Stimulated activated CD4-positive, alpha-beta T cell treated with anti-CD3 and anti-CD28 coated beads, Interleukin-1b, Interleukin-23, amount 100 ng/mL, for 4 hours (primary cell): ENCODE measurements around the gene CYS1.
"Not testable (repeated sequence)": the region's sequence is repeated elsewhere in the genome, so short reads cannot be mapped to it uniquely, and the experiment has no call there.

ENCODE experiments used
- DNase-seq, 2 donors: peaks; one replicate each; pipeline ENCODE4 v3.0.0-alpha.2; 2020; ENCODE audit warnings: low read depth in 2 of 2

The CYS1 gene

DNA sequence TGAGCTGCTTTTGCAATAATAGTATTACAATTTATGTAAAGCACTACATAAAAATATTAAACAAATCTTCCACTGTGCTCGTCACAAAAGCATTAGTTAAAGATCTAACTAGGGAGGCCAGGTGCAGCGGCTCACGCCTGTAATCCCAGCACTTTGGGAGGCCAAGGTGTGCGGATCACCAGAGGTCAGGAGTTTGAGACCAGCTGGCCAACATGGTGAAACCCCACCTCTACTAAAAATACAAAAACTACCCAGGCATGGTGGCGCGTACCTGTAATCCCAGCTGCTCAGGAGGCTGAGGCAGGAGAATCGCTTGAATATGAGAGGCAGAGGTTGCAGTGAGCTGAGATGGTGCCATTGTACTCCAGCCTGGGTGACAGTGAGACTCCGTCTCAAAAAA is 49.4 kb downstream of the CYS1 start:
- DNase-seq, result not testable (repeated sequence)

DNA sequence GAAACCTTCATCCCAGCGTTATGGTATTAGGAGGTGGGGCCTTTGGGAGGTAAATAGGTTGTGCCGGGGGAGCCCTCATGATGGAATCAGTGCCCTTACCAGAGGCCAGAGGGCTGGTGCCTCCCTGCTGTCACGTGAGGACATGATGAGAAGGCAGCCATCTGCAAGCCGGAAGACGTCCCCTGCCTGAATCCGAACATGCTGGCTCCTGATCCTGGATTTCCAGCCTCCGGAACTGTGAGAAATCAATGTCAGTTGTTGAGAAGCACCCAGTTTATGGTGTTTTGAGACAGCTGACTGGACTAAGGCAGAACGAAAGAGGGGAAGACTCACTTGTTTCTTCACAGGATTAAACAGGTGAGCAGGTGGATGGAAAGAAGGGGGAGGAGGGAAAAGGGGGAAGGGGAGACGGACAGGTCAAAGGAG is 49.9 kb downstream of the CYS1 start:
- no peak for DNase-seq

DNA sequence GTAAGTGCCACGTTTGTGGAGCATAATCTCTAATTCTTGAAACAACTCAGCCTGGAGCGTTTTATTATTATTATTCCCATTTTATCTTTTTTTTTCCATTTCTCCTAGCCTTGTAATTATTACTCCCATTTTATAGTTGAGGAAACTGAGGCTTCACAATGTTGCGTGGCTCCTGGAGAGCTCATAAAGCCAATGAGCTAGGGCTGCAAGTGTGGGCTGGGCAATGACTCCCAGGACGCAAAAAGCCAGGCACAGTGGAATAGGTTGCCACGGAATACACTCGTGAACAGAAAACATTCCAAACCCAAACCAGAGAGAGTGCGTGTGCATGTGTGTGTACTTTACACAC is 50.4 kb downstream of the CYS1 start:
- no peak for DNase-seq

DNA sequence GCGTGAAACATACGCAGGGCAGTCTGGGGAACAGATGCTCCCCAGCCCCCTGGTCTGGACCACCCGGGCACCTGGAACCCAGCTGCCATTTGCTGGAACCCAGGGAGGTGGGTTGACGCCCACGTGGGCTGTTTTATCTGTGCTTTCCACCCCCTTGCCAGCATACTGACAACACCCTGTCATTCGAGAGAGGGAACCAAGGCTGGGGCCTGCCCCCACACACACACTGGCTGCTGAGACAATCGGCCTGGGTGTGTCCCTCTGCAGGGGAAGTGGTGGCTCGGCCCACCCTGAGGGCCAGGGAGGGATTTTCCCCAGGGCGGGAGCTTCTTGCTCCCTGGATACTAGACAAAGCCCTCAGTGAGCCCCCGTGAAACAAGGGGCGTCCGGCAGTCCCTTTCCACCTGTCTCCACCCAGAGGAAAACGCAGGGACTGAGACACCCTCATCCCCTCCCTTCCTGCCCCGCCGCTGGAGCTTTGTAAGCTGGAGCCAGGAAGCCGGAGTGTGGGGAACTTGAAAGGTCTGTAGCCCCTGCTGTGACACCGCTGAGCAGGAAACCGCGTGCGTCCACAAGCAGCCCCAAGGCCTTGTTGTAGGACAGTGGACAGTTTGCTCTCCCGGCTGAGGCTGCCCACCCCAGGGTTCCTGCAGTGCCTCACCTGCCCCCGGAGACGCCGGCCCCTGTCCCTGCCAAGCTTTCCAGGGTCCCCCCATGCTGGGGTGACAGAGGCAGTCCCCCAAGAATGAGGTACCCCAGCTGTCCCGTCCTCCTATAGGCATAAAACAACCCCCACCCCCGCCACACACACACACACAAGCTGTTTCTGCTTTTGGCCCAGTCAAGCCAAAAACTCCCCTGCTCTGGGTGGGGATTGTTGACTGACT is 51.0 kb downstream of the CYS1 start:
- DNase-seq, result peak in 1 of 2 donors; percentile 26

DNA sequence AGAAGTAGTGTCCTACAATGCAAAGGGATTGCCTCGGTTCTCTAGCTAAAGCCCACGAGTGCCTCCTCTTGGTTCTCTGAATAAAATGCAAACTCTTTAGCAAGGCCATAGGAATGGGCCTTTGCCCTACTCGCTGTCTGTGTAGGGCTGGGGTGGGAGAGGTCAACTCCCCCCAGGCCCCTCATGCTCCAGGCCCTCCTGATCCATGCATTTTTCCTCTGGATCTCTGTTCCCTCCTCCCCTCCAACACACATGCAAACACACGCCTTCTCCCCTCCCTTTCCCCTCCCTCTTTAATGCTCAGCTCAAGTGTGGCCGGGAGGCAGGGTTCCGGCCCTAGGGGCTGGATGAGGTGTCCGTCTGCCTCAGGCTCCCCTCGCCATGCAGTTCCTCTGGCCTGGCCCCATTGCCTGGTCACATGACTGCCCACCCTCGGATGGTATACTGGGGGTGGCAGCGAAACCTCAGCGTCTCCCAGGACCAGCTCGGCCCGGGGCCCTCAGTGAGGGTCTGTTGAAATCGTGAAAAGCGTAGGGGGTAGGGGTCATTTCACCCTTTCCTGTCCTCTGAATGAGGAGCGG is 51.7 kb downstream of the CYS1 start:
- DNase-seq, result no peak

DNA sequence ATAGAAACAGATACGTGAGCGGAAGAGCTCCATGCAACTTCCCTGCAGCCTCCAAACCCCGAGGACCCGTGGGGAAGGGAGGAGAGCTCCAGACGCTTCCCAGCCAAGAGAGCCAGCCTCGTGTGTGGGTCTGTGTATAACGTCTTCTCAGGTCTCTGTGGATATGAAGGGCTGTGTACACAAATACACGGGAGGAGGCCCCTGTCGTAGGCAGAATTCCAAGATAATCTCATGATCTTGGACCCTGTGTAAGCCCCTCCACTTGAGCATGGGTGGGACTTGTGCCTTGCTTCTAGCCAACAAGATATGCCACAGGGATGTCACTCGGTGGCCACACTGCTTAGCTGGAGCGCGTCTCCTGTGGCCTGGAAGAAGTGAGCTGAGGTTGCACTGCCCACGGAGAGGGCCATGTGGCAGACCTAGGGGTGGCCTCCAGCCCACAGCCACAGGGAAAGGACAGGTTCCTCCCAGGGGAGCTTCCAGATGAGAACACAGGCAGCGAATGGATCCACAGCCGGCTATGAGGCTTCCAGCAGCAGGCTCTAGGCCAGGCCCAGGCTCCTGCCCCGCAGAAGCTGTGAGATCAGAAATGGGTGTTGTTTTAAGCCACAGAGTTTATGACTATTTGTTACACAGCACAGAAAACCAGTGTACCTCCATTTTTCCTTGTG is 52.4 kb downstream of the CYS1 start:
- no peak for DNase-seq

DNA sequence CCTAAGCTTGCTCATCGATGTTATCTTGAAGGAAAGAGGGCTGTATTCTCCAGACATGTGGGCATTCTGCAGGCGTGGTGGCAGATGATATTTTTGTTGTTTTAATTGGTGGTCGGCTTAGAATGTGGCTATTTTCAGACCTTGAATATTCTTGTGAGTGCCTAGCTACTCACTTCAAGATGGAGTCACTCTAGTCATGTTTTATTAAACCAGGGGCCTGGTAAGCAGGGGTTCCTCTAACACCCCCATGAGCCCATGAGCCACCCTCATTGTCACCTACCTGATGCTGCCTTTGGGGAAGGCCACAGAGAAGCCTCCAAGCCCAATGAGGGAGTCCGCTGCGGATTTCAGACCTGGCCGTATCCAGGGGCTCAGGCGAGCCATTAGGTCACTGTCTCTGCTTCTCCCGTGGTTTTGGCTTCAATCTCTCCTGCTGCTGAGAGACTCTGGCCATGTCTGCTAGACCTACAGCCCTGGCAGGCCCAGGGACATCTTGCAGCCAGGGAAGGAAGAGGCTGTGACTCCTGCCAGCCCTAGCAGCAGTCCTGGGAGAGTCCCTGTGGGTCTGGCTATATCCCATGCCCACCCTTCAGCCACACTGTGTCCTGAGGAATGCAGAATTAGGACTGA is 53.2 kb downstream of the CYS1 start:
- no peak for DNase-seq

DNA sequence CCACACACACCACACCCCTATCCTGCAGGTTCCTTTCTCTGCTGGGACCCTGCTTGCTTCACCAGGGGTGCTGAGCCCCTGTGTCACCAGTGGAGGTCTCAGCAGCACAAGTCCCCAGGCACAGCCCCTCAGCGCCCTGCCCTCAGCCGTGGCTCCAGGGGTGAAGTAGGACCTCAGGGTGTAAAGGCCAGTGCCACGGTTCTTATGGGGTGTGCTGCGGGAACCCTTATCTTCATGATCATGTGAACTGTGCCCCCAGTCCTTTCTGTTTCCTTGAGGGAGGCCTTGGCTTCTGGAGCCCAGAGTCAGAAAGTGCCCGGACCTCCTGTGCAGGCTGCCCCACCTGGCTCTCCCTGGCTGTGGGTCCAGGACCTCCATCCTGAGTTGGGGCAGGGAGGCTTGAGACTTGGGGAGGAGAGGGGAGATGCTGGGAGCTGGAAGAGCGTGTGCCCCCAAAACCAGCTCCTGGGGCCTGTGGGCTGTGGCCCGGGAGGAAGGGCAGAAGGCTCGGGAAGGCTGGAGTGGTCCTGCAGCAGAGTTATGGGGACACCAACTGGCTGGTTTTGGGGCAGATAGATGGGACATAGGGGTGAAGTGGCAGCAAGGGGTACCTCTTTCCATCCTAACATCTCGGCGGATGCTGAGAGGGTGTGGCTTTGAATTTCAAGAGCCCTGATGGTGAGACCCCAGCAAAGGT is 57.1 kb downstream of the CYS1 start:
- no peak for DNase-seq

DNA sequence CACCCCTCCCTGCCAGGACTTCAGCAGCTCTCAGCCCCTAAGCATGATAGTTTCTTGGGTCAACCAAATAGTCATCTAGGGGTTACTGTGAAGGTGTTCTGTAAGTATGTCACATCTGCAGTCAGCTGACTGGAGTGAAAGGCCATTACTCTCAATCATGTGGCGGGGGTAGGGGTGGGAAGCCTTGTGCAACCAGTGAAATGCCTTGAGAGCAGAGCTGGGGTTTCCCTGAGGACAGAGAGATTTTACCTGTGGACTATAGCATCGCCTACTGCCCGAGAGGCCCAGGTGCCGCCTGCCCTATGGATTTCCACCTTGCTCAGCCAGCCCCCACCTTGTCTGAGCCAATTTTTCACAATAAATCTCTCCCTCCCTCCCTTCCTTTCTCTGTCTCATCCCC is 57.8 kb downstream of the CYS1 start:
- no peak for DNase-seq

DNA sequence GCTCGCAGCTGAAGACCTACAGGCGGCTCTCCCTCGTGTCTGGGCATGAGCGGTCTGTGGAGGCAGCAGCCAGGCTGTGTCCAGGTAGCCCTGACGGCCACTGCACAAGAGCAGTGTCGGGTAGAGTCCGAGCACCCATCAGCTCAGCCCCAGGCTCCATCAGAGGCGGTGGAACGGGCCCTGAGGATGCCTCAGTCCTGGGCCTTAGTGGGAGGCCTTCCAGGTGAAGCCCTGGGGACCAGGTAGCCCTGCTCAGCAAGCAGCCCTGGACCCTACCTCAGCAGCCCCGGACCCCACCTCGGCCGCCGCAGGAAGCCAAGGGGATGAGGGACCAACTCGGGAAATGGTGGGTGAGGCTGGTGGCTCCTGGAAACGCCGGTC is 58.2 kb downstream of the CYS1 start:
- no peak for DNase-seq

DNA sequence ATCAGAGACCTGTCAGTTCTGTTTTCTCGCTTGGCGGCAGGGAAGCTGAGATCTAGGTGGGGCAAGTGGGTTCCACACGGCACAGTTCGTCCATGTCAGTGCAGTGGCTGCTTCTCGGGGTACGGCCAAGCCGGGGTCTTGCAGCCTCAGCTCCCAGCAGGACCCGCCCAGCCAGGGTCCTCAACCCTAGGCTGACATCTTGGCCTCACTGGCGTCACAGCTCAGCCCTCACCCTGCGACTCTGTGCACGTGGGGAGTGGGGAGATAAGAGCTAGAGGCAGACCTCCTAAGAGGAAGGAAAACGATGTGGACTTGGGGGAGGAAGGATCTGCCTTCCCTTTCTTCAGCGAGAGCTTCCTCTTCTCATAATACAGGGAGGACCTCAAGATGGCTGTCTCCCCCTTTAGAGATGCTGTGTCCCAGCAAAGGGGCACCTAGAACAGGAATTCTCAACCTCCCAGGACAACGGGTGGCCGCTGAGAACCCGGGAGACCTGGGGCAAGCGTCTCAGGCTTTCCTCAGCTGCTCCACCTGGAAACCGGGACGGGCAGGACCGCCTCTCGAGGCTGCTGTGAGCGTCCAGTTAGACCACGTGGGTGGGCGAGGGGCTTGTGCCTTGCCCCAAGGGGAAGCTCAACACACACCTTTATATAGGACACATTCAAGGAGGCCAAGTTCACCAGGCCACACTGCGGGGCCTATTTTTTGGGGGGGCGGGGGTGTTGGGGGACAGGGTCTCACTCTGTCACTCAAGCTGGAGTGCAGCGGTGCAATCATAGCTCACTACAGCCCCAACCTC is 60.4 kb downstream of the CYS1 start:
- DNase-seq, result no peak

DNA sequence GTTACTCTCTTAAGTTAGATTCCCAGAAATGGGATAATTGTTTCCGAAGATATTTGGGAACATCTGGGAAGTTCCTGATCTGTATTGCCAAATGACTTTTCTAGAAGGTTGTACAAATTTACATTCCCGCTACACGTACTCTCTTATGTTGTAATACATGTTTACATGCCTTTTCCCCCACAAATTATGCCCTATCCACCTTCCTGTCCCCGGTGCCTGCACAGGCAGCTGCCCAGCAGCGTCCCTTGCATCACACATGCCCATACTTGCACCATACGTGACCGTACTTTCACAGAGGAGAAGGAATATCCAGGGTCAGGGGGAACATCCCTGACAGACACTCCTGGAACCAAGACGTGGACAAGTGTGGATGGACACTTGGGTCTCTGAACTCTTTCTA is 61.0 kb downstream of the CYS1 start:
- no peak for DNase-seq

DNA sequence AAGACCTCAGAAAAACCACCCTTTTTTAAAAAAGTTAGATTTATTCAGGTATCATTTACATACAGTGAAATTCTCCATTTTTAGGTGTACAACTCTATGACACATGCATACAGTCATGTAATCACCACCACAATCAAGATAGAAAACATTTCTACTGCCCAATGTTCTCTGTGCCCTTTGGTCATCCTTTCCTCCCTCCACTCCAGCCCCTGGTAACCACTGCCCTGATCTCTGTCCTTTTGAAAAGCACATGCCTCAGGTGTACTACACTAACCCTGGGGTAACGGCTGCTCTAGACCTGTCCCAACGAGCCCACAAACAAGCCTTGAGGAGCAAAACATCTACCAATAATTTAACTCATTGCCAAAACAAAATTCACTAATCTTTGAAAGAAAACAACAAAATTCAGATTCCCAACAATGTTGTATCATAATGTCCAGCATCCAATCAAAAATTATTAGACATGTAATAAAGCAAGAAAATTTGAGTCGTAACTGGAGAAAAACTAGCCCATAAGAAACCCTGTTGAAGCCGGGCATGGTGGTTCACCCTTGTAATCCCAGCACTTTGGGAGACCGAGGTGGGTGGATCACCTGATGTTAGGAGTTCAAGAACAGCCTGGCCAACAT is 62.8 kb downstream of the CYS1 start:
- DNase-seq, result no peak

DNA sequence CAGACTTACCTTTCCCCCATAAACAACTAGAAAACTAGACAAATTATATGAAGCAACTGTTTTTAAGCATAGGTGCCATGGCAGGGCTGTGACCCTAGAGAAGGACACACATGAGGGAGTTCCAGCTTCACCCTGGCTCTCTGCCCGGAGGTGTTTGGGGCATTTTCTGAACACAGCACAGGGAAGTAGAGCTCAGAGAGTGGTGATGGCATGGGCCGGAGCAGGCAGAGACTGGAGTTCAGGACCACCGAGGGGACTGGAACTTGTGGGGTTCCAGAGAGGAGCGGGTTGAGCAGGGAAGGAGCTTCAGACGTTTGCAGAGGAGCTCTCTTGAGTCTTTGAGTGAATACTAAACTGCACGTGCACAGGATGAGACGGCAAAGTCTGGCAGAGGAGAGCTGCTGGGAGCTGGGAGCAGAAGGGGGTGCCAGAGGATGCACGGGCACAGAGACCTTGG is 63.4 kb downstream of the CYS1 start:
- no peak for DNase-seq

DNA sequence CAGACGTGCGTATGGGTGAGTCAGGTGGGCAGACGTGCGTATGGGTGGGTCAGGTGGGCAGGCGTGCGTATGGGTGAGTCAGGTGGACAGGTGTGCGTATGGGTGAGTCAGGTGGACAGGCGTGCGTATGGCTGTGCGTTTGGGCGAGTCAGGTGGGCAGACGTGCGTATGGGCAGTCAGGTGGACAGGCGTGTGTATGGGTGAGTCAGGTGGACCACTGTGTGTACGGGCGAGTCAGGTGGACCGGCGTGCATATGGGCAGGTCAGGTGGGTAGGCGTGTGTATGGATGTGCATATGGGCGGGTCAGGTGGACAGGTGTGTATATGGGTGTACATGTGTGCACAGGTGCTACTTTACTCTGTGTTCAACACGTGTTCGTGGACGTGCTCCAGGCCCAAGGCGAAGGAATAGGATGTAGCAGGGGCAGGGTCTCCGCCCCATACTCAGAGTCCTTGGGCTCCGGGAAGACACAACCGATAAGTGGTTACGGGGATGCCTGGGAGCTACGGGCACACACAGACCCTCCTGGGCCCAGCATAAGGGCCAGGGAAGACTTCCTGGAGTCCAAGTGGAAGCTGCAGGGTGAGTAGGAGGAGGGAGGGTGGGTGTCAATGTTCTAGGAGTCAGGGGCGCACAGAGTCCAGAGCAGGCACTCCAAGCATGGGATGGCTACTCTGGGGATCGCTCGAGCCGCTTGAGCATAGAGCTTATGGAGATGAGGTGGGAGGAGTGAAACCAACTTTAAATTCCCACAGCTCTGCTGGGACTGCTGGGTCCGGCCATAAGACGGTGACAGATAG is 64.0 kb downstream of the CYS1 start:
- no peak for DNase-seq

DNA sequence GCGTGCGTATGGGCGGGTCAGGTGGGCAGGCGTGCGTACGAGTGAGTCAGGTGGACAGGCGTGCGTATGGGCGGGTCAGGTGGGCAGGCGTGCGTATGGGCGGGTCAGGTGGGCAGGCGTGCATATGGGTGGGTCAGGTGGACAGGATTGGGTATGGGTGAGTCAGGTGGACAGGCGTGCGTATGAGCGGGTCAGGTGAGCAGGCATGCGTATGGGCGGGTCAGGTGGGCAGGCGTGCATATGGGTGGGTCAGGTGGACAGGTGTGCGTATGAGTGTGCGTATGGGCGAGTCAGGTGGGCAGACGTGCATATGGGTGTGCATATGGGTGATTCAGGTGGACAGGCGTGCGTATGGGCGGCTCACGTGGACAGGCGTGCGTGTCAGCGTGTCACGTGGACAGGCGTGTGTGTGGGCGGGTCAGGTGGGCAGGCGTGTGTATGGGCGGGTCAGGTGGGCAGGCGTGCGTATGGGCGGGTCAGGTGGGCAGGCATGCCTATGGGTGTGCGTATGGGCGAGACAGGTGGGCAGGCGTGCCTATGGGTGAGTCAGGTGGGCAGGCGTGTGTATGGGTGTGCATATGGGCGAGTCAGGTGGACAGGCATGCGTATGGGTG is 64.7 kb downstream of the CYS1 start:
- not testable (repeated sequence) for DNase-seq

DNA sequence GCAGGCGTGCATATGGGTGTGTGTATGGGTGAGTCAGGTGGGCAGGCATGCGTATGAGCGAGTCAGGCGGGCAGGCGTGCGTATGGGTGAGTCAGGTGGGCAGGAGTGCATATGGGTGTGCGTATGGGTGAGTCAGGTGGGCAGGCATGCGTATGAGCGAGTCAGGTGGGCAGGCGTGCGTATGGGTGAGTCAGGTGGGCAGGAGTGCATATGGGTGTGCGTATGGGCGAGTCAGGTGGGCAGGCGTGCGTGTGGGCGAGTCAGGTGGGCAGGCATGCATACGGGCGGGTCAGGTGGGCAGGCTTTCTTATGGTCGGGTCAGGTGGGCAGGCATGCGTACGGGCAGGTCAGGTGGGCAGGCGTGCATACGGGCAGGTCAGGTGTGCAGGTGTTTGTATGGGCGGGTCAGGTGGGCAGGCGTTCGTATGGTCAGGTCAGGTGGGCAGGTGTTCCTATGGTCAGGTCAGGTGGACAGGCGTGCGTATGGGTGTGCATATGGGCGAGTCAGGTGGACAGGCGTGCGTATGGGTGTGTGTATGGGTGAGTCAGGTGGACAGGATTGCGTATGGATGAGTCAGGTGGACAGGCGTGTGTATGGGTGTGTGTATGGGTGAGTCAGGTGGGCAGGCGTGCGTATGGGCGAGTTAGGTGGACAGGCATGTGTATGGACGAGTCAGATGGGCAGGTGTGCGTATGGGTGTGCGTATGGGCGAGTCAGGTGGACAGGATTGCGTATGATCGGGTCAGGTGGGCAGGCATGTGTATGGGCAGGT is 65.6 kb downstream of the CYS1 start:
- DNase-seq, result no peak

DNA sequence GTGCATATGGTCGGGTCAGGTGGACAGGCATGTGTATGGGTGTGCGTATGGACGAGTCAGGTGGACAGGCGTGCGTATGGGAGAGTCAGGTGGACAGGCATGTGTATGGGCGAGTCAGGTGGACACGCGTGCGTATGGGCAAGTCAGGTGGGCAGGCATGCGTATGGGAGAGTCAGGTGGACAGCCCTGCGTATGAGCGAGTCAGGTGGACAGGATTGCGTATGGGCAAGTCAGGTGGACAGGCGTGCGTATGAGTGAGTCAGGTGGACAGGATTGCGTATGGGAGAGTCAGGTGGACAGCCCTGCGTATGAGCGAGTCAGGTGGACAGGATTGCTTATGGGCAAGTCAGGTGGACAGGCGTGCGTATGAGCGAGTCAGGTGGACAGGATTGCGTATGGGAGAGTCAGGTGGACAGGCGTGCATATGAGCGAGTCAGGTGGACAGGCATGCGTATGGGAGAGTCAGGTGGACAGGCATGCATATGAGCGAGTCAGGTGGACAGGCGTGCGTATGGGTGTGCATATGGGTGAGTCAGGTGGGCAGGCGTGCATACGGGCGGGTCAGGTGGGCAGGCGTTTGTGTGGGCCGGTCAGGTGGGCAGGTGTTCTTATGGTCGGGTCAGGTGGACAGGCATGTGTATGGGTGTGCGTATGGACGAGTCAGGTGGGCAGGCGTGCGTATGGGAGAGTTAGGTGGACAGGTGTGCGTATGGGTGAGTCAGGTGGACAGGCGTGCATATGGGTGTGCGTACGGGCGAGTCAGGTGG is 66.4 kb downstream of the CYS1 start:
- DNase-seq, result not testable (repeated sequence)
